ENCODE measurements around the gene EIF5A2.

EIF5A2 gene

GRCh38 chr3:170852324-170852723 is 56.1 kb downstream of the EIF5A2 start:
- no peak for DNase-seq (ENCODE audit: low read depth)

DNA sequence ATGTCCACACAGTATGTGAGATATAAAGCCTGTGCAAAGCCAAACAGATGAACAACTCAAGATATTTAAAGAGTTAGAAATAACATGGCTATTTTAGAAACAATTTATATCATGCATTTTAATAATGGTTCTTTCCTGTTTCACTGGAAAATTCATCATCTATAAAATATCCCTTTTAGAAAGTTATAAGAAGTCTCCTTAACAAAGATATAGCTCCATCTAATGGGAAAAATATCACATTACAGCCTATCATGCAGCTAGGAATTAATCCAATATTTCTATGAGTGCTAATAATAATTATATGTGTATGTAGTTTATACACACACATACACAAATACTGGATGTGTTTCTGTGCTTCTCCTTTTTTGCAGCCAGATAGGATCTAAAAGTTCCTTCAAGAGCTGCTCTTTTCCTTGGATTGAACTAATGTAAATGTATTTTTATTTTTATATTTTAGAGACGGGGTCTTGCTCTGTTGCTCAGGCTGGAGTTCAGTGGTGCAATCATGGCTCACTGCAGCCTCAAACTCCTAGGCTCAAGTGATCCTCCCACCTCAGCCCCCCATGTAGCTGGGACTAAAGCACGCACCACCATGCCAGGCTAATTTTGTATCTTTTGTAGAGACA is 60.0 kb downstream of the EIF5A2 start:
- no peak for DNase-seq (ENCODE audit: low read depth)

GRCh38 chr3:170844377-170844776 is 64.1 kb downstream of the EIF5A2 start:
- DNase-seq (ENCODE audit: low read depth) = no peak

DNA sequence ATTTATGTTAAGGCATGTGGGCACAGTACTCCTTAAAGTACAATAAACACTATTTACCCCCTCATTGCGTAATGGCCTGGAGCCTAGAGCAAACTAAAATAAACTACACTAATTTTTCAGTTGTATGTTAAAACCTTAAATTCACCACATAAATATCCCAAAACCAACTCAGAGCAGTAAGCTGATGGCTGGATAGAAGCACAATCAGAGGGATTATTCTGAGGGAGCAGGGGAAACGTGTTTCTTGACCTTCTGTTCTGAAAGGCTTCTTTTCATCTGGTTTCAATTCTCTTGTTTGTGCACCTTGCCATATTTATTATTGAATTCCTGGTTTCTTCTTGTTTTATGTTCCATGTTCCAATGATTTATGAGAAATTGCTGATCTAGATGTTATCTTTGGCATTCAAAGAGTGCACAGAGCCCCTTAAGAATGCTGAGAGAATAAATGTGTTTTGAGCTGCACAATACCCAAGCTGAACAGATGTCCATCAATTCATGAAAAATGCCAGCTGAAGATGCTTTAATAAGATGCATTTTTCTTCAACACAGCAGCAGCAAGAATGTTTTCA is 68.1 kb downstream of the EIF5A2 start:
- no peak for DNase-seq (ENCODE audit: low read depth)

- DNase-seq (ENCODE audit: low read depth) = no peak
These were observed 68.8 kb downstream of the EIF5A2 start for GRCh38 chr3:170839518-170840100.
